ENCODE measurements around the gene RBM20. TPM values are rescaled to one million over a fixed set of nuclear protein-coding genes. Genes with fewer than 3 reads are reported as not detected.

The RBM20 gene
- total and polyA plus RNA-seq, 2 of the 4 experiments (the other 2 are of a cell fraction), result under 0.01 to 0.15 TPM

GRCh38 chr10:110775406-110775805 lies 131.3 kb downstream of the RBM20 start:
- H3K23ac ChIP-seq (ENCODE audit: low read depth, low read length), result no peak overlapping the region
- H3K14ac ChIP-seq (replicated peaks; ENCODE audit: low read depth, low read length), result no peak overlapping the region
- H2AK5ac ChIP-seq (ENCODE audit: low read depth, low read length), result no peak overlapping the region
- TF ChIP-seq RAD21 (IDR thresholded peaks at IDR 0.05; ENCODE audit: low read length) (no peak), NFE2L2 (IDR thresholded peaks at IDR 0.05; ENCODE audit: low read depth, low read length) (no peak), USF2 (IDR thresholded peaks at IDR 0.05; ENCODE audit: low read depth, low read length) (no peak), MAZ (IDR thresholded peaks at IDR 0.05; ENCODE audit: borderline replicate concordance, low read depth, low read length) (no peak), RFX5 (IDR thresholded peaks at IDR 0.05; ENCODE audit: low read depth, low read length) (no peak), CTCF (conservative IDR thresholded peaks at IDR 0.05; ENCODE audit: low read depth, low read length) (no peak), FOS (IDR thresholded peaks at IDR 0.05; ENCODE audit: low read depth, low read length) (no peak), MXI1 (IDR thresholded peaks at IDR 0.05; ENCODE audit: borderline replicate concordance, low read depth, low read length) (no peak), ELK1 (IDR thresholded peaks at IDR 0.05; ENCODE audit: borderline replicate concordance, low read depth, low read length) (no peak), MAFK (IDR thresholded peaks at IDR 0.05; ENCODE audit: low read depth, low read length) (no peak), CHD1 (IDR thresholded peaks at IDR 0.05; ENCODE audit: low read depth, low read length) (no peak)
- DNase-seq, result no peak
- H2AK9ac ChIP-seq (replicated peaks; ENCODE audit: low read depth, low read length, poor library complexity), result no peak overlapping the region
- H2BK20ac ChIP-seq (ENCODE audit: low read depth, low read length), result no peak overlapping the region
- no peak overlapping the region for H2BK120ac ChIP-seq (ENCODE audit: low read depth, low read length)
- no peaks in the 10 kb centered on the region for H4K20me1 ChIP-seq (ENCODE audit: insufficient read depth, low read length)
- no peak overlapping the region for H4K8ac ChIP-seq (ENCODE audit: low read depth in 2 of 2, low read length in 2 of 2)
- CTCF ChIA-PET, result no interaction called here
- 100% methylated on average over 1 of the region's 4 CpGs; no CpG with 5 or more reads in 1 of the 2 experiments for WGBS, 2 experiments (ENCODE audit: extremely low coverage in 2 of 2, insufficient read length in 1 of 2)
- H3K79me1 ChIP-seq (ENCODE audit: low read depth in 1 of 2, low read length in 2 of 2), result no peaks in the 10 kb centered on the region
- no peak overlapping the region for H3K9ac ChIP-seq (ENCODE audit: low read depth, low read length)
- no TSS peak for BruUV-seq (replicated peaks)
- H3K9me1 ChIP-seq (ENCODE audit: insufficient read depth, low read length), result no peaks in the 10 kb centered on the region
- H3K18ac ChIP-seq (ENCODE audit: low read depth, low read length), result no peak overlapping the region
- no peak overlapping the region for H2AFZ ChIP-seq (replicated peaks; ENCODE audit: low read length, poor library complexity)
- no peak overlapping the region for H3K4me2 ChIP-seq (ENCODE audit: low read depth, low read length)
- H3K4me3 ChIP-seq (ENCODE audit: insufficient read depth, low read depth, low read length), result no peak overlapping the region
- ATAC-seq (ENCODE audit: low read depth), result no peak
- H3K27me3 ChIP-seq (ENCODE audit: control insufficient read depth, insufficient read depth, low read length), result peaks cover 21% of the 10 kb centered on the region
- no peak overlapping the region for H3K27ac ChIP-seq (ENCODE audit: insufficient read depth, low read length)
- no peak overlapping the region for H3K4ac ChIP-seq (ENCODE audit: low read depth, low read length)
- H4K5ac ChIP-seq (ENCODE audit: low read depth, low read length), result no peak overlapping the region
- no peaks in the 10 kb centered on the region for H3K9me3 ChIP-seq (ENCODE audit: control insufficient read depth, insufficient read depth, low read length)
- H3K4me1 ChIP-seq (ENCODE audit: control insufficient read depth, insufficient read depth, low read length), result no peaks in the 10 kb centered on the region
- in situ Hi-C loops (cut with MboI; ENCODE audit: low sequenced_read_pairs) (no loop called here), intact Hi-C loops (cut with micrococcal nuclease) (no loop called here), dilution Hi-C loops (cut with HindIII; ENCODE audit: low sequenced_read_pairs, unreplicated experiment) (no loop called here)
- no peak overlapping the region for H3K56ac ChIP-seq (ENCODE audit: extremely low read depth, insufficient read depth, low read length)
- H3K36me3 ChIP-seq (ENCODE audit: control insufficient read depth, insufficient read depth, low read length), result no peaks in the 10 kb centered on the region
- H2BK15ac ChIP-seq (ENCODE audit: low read depth, low read length), result no peak overlapping the region
- POLR2A ChIA-PET (ENCODE audit: unreplicated experiment), result no interaction called here
- H4K91ac ChIP-seq (ENCODE audit: insufficient read depth, low read depth, low read length), result no peak overlapping the region
- H2BK5ac ChIP-seq (ENCODE audit: low read depth, low read length, poor library complexity, severe bottlenecking), result no peak overlapping the region
